Ecto neural progenitor cell (in vitro differentiated cells): ENCODE data around the gene ZNF595.
"Not testable (repeated sequence)": the region's sequence is repeated elsewhere in the genome, so short reads cannot be mapped to it uniquely, and the experiment has no call there.

Experiments
- DNase-seq: peaks from one replicate; pipeline ENCODE4 v3.0.0-alpha.2; 2018; ENCODE audit warnings: low spot score

ZNF595 gene

DNA sequence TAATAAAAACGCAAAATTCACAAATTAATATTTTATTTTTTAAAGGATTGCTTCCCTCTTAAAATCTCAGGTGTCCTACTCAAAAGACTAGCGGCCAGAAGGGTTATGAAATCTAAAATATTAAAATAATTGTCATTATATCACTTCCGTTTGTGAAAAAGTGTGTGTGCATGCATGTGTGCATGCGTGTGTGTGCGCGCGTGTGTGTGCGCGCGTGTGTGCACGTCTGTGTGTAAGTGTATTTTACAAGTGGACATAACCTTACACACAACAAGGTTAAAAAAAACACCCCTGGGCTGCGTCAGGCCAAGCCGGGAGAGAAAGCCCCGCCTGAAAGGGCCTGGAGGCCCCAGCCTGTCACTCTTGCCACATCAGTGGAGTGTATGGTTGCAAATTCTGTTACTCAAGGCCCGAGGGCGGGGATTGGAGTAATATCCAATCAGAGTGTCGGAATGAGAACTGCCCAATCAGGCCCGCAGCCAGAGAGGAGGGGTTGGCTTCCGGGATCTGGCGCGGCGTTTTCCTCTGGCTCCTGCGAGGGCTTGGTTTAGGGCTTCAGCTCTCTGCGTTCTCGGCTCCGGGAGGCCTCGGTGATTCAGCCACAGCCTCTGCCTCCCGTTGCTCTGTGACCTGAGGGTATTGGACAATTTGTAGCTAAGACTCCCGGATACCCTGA, at the start of gene ZNF595:
Gene ZNF595 (plus strand): TSS at position 518 of the 676 bp plus-strand sequence. CDS start 168 bp downstream, outside the sequence.
- not testable (repeated sequence) for DNase-seq

DNA sequence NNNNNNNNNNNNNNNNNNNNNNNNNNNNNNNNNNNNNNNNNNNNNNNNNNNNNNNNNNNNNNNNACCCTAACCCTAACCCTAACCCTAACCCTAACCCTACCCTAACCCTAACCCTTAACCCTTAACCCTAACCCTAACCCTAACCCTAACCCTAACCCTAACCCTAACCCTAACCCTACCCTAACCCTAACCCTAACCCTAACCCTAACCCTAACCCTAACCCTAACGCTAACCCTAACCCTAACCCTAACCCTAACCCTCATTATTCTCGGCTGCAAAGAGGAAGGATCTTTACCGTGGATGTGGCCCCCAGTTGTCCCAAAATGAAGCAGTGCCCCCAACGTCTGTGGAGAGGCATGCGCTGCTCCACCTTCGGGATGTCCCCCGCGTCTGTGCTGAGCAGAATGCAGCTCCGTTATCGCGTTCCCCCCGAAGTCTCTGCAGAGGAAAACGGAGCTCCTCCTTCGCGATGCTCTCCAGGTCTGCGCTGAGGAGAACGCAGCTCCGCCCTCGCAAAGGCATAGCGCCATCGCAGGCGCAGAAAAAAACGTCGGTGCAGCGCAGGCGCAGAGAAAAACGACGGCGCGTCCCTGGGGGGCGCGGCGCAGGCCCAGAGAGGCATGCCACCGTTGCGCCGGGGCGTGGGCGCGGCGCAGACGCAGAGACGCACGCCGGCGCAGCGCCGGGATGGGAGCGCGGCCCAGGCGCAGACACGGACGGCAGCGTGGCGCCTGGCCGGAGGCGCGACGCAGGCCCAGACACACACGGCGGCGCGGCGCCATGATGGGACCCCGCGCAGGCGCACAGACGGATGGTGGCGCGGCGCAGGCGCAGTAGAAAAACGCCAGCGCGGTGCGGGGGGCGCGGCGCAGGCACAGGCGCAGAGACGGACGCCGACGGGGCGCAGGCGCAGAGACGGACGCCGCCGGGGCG, 42.9 kb upstream of the ZNF595 start:
- DNase-seq, result peak; percentile 40

DNA sequence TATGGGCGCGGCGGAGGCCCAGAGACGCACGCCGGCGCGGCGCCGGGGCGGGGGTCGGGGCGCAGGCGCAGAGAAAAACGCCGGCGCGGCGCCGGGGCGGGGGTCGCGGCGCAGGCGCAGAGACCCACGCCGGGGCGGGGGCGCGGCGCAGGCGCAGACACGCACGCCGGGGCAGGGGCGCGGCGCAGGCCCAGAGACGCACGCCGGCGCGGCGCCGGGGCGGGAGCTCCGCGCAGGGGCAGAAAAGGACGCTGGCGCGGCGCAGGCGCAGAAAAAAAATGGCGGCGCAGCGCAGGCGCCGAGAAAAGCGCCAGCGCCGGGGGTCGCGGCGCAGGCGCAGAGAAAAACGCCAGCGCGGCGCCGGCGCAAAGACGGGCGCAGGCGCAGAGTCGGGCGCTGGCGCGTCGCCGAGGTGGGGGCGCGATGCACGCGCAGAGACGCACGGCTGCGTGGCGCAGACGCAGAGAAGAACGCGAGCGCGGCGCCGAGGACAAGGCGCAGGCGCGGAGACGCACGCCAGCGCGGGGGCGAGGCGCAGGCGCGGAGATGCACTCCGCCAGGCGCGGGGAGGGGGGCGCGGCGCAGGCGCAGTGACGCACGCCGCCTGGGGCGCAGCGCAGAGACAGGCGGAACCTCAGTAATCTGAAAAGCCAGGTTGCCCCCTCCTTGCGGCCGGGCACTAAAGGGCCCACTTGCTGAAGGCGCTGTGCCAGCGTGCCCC, 41.9 kb upstream of the ZNF595 start:
- not testable (repeated sequence) for DNase-seq

DNA sequence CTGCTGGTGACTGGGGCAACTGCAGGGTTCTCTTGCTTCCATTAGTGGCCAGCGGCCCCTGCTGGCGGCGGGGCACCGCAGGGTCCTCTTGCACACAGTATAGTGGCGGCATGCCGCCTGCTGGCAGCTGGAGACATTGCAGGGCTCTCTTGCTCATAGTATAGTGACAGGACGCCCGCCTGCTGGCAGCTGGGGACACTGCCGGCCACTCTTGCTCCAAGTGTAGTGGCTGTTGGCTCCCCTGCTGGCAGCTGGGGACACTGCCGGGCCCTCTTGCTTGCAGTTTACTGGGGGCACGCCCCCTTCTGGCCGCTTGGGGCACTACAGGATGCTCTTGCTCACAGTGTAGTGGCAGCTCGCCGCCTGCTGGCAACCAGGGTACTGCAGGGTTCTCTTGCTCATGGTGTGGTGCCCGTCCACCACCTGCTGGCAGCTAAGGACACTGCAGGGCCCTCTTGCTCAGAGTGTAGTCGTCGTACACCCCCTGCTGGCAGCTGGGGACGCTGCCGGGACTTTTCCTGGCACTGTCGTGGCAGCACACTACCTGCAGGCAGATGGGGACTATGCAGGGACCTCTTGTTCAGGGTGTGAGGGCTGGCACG, 41.2 kb upstream of the ZNF595 start:
- DNase-seq, result peak; percentile 37

DNA sequence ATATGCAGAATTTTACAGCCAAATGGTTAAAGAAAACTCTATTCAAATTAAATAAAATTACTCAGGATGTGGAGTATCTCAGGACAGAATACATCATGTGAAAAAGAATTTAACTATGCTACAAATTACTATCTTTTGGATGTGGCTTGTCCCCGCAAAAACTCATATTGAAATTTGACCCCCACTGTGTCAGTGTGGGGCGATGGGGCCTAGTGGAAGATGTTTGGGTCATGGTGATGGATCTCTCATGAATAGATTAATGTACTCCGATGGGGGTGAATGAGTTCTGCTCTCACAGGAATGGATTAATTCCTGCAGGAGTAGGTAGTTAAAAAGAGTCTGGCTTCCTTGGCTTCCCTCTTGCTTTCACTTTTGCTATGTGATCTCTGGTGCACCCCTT, 35.0 kb upstream of the ZNF595 start:
- not testable (repeated sequence) for DNase-seq

DNA sequence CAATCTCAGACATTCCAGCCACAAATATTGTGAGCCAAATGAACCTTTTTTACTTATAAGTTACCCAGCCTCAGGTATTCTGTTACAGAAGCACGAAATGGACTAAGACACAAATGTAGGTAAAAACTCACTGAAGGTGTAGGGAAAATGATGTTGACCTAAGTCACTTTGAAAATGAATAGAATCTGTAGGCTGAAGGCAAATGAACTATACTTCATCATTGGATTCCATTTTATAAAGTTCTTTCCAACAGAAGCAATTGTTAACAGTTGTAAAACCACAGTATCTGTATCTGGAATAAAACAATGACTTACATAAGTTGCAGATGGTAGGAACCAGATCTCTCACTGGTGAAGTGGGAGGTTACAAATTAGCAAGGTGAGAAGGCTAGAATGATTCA, 34.5 kb upstream of the ZNF595 start:
- not testable (repeated sequence) for DNase-seq

DNA sequence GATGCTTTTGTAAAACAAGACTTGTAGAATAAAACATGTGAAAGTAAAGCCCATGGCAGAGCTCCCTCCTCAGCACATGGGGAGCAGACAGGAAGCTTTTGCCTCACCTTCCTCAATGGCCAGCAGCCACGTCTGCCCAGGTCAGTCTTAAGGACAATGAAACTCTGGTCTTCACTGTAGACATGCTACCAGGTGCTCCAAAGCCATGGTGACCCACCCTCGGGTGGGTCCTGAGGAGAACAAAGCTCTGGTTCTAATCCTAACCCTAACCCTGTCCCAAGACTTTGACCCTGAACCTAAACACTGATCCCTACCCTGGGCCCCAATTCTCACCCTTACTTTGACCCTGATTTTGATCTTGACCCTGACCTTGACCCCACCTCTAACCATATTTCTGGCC, 30.2 kb upstream of the ZNF595 start:
- not testable (repeated sequence) for DNase-seq

DNA sequence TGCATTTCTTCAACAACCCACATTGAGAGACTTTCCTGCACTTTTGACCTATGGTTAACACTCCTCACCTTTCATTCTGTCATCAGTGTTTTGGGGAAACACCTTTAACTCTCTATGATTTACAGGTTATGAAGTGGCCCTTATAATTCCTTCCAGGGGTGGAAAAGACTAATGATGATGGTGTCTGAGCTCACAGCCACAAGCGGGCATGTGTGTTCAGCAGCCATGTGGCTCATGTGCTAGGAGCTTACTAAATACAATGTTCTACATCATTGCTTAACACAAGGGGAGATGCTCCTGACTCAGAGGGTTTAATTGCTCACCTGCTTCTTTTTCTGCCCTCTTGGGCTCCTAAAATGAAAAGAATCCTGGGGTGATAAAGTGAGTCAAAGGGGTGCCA, 28.8 kb upstream of the ZNF595 start:
- DNase-seq, result not testable (repeated sequence)

DNA sequence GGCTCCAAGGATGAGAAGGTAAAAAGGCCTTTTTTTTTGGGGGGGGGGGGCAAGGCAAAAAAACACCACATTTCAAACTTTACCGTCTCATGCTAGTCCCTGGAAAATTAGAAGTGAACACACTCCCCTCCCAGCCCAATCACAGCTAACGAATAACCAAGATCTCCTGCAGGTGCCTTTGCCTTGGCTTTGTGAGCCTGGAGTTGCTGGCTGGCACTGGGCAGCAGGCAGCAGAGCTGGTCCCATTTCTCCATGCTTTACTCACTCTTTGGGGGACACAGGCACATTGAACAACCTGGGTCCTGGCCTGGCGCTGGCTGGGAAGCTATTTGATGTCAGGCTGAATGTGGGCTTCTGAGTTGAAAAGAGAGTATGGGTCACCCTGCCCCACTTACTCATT, 25.6 kb upstream of the ZNF595 start:
- DNase-seq, result not testable (repeated sequence)

DNA sequence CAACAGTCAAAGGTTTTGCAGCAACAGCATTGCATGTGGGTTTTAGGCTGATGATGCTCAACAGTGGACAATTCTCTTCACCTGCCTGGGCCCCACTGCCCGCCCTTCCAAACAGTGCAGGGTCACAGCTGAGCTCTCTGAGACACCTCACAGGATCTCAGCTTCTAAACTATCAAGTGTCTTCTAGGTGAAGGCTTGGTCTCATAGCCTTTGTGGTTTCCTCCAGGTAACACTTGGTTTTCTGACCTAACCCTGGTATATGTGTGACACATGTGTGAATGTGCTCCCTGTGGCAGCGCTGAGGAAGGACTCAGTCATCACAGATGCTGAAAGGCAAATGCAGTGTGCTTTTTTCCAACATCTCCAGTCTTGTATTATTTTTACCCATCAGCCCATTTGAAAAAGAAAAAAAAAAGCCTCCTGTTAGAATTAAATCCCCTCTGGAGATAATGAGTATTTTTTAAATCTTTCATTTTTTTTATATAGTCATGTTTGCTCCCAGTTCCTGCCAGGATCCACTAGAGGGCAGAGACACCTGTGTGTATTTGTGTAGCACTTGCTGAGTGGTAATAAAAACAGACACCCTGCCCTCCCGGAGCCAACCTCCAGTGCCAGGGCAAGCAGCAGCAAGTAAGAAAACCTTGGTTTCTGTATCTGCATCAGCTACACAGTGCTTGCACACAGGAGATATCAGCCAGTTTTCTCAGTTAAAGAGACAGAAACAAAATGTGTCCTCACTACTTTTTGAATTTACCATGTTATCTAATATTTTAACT, 24.2 kb upstream of the ZNF595 start:
- DNase-seq, result not testable (repeated sequence)

DNA sequence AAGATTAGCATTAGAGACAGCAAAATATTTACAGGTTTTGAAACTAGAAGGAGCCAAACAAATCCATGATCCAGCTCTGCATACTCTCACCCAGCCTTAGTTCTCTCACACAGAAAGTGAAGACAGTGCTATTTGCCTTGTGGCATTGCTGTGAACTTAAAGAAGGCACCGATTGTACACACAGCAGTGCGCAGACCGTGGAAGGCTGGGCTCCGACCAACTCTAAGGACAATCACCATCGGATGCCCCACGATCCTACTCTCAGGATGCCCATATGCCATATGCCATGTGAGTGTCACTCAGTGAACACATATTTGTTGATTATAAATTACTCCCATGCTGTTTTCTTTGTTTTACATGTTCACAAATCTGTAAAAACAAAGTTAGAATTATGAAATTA, 19.8 kb upstream of the ZNF595 start:
- DNase-seq, result not testable (repeated sequence)

DNA sequence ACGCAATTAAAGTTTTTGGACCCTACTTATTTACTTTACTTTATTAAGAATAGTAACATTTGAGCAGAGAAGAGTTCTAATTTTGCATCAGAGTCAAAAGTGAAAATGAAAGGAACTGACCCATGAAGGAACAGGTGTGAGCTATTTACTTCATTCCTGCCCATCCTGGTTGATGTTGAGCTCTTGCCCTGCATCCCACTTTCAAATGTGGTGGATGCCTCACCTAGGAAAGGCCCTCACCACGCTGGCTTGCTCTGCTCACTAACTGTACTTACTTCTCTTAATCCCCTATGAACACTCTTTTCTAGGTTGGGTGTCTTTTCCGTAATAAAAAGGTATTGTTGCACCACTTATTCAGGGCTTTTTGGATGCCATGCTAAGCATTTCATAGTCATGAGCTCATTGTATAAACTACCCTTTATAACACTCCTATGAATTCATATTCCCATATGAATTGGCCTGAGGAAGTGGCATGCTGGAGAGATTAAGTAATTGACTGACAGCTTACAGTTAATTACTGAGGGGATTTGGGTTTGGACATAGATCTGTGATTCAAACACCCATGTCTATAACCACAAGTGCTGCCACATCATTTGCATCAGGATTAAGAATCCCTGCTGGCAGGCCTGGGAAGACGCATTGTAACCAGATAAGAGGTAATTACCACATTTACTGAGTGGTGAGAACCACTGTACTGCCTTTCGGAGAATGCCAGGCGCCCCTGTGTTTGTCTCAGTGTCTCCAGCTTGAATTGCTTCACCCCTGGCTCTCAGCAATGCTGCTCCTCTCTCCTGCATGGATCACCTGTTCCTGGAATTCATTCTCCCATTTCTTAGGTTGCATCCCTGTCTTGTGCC, 16.3 kb upstream of the ZNF595 start:
- DNase-seq, result not testable (repeated sequence)

DNA sequence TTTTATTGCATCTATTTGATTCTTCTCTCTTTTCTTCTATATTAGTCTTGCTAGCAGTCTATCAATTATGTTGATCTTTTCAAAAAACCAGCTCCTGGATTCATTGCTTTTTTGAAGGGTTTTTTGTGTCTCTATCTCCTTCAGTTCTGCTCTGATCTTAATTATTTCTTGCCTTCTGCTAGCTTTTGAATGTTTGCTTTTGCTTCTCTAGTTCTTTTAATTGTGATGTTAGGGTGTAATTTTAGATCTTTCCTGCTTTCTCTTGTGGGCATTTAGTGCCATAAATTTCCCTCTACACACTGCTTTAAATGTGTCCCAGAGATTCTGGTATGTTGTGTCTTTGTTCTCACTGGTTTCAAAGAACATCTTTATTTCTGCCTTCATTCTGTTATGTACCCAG, 14.9 kb upstream of the ZNF595 start:
- not testable (repeated sequence) for DNase-seq

DNA sequence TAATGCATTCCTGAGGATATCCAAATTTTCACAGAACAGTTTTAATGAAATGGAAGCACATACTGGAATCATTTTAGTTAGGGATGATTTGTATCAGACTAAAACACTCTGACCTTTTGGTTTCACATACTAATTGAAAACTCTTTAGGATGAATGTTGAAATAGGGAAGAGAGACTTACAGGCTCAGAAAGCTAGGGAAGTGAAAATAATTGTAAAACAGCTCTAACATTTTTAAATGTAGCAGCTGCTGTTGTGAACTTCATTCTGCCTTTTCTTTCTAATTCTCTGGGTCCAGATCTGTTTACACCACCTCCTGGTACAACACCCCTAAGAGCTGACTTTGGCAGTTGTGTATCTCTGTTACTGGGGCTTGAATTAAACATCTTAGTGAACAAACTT, 9.7 kb upstream of the ZNF595 start:
- not testable (repeated sequence) for DNase-seq

DNA sequence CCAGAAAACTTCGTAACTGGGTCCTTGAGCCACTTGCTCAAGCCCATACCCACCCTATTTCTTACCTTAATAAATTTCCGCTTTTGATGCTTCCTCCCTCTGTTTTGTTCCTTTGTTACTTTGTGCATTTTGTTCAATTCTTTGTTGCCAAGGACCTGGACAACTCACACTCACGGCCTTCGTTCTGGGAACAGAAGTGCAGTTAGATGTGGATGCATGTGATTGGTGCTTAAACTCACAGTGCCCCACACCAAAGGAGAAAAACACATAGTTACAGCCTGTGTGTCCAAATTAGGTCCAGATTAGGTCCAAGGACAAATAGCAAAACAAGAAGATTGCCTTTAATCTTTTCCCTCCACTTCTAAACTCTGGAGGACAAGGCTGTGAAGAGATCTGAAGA, 1.9 kb upstream of the ZNF595 start:
- not testable (repeated sequence) for DNase-seq

DNA sequence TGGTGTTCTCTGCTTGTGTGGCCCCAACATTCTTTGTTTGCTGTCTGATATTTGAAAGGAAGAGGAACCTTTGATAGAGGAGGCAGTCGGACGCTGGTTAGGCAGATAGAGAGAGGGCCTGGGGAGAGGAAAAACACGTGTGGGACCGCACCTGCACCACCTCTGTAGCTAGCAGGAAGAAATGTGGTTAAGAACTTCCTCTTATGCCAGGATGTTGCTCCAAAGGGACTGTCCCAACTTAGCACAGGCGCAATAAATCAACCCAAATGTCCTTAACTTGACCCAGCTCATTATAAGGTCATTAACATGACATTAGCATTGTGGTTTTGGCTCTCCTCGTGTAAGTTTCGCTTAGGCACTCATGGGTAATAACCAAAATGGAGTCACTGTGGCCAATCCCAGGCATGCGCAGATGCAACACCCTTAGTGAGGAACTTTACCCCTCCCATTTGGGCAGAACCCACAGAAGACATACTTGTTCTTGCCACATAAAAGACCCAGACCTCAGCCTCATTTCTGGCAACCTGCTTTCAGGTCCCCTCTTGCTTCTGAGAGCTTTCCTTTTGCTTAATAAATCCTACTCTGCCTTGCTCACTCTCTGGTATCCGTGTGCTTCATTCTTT, 1.4 kb upstream of the ZNF595 start:
- not testable (repeated sequence) for DNase-seq

DNA sequence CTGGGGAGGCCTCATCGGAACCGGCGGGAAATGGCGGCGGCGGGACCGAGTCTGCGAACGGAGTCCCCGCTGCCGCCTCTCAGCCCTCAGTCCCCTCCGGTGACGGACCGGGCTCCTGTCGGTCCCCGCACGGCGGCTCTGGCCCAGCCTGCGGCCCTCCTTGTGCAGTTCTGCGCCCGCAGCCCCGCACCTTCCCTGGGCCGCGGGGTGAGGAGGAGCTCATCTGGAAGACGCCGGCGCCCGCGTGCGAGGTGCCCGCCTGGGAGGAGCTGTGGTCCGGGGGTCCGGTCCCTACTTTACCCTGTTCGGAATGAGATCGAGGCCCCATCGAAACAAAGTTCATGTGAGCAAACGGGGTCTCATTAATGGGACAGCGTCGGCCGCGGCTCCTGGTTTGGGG, 400 bp downstream of the ZNF595 start:
- not testable (repeated sequence) for DNase-seq

DNA sequence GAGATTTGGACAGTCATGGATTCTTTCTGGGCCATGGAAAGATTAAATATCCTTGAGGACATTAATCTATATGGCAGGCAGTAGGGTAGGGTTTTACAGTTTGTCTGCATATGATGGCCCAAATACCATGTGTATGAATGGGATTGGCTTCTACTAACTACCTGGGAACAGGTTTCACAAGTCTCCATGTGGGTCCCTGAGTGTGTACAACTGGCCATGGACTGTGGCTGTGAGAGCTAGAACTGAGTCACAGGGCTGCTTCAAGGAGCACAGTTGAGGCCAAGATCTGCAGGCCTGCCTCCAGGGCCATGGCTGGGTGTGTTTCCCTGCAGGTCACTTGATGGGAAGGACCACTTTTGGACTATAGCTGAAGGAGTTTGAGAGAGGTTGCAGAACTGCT, 11.6 kb downstream of the ZNF595 start:
- not testable (repeated sequence) for DNase-seq

DNA sequence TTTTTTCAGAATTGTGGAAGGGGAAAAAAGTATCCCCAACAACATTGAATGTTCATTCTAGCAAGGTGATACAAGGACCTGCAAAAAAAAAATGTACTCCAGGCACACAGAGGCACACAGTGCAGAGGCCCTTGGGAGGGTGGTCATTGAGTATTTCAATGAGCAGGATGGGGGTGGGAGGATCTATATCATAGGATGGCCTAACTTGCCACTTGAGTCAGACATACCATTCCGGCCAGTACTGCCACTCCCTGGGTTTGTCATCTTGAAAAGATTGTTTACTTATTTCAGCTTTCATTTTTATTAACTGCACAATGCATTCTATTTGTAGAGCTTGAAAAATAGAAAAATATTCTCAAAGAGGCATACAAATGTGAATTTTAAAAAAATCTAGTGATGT, 18.7 kb downstream of the ZNF595 start:
- no peak for DNase-seq

DNA sequence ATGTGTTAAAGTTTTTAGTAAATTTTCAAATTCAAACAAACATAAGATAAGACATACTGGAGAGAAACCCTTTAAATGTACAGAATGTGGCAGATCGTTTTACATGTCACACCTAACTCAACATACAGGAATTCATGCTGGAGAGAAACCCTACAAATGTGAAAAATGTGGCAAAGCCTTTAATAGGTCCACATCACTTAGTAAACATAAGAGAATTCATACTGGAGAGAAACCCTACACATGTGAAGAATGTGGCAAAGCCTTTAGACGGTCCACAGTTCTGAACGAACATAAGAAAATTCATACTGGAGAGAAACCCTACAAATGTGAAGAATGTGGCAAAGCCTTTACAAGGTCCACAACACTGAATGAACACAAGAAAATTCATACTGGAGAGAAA, 32.8 kb downstream of the ZNF595 start:
- DNase-seq, result no peak
